WTC11 (cell line): ENCODE results near the gene CTNND2. TPM values are rescaled to one million over a fixed set of nuclear protein-coding genes. Genes with fewer than 3 reads are reported as not detected.

Source experiments
- ATAC-seq: fragments of 200-7000 bp; cut with Tn5 transposase; 2 replicates; pipeline ENCODE4 v1.10.0; 2021; ENCODE audit warnings: mild to moderate bottlenecking, moderate library complexity
- CTCF ChIA-PET: fragments of 300-600 bp; sonication (Branson Sonifier 250); formaldehyde crosslinking; loops from one replicate; lab custom pipeline; 2021; ENCODE audit warnings: antibody characterized with exemption; lab: Charles Lee
- POLR2A ChIA-PET: fragments of 350-600 bp; sonication (Branson Sonifier 250); formaldehyde crosslinking; loops from one replicate; lab custom pipeline; 2021; ENCODE audit warnings: antibody characterized with exemption; lab: Charles Lee
- DNase-seq: peaks from one replicate; pipeline ENCODE4 v3.0.0; 2021; ENCODE audit warnings: low spot score
- H3K27ac Mint-ChIP-seq: 2 replicates; pipeline ENCODE4 v1.8.0; 2021; ENCODE audit warnings: mixed read lengths
- H3K27me3 Mint-ChIP-seq: 2 replicates; pipeline ENCODE4 v1.8.0; 2021; ENCODE audit warnings: low read depth, mild to moderate bottlenecking, moderate library complexity, mixed read lengths
- H3K36me3 Mint-ChIP-seq: 2 replicates; pipeline ENCODE4 v1.8.0; 2021; ENCODE audit warnings: mixed read lengths
- H3K4me1 Mint-ChIP-seq: 2 replicates; pipeline ENCODE4 v1.8.0; 2022; ENCODE audit warnings: mixed read lengths
- H3K4me3 Mint-ChIP-seq: 2 replicates; pipeline ENCODE4 v1.8.0; 2021; ENCODE audit warnings: mild to moderate bottlenecking, moderate library complexity, mixed read lengths
- H3K9me3 Mint-ChIP-seq: 2 replicates; pipeline ENCODE4 v1.8.0; 2021; ENCODE audit warnings: mixed read lengths
- CDX4 ChIP-seq: fragments of 250-450 bp; sonication (Bioruptor Pico); IDR thresholded peaks from 2 replicates; pipeline ENCODE4 v1.9.0; 2021; ENCODE audit warnings: moderate library complexity, mild to moderate bottlenecking, inconsistent platforms, borderline replicate concordance
- FOXJ3 ChIP-seq: sonication (generic); formaldehyde crosslinking; IDR thresholded peaks from 2 replicates; pipeline ENCODE4 v1.9.0; 2021; ENCODE audit warnings: missing genetic modification reagents, mild to moderate bottlenecking, borderline replicate concordance
- FOXK1 ChIP-seq: sonication (generic); formaldehyde crosslinking; IDR thresholded peaks from 2 replicates; pipeline ENCODE4 v1.8.0; 2022; ENCODE audit warnings: mild to moderate bottlenecking, moderate library complexity, missing genetic modification reagents
- FOXP1 ChIP-seq: sonication (generic); formaldehyde crosslinking; IDR thresholded peaks from 2 replicates; pipeline ENCODE4 v1.8.0; 2022; ENCODE audit warnings: missing genetic modification reagents, mild to moderate bottlenecking, moderate library complexity, borderline replicate concordance
- JAZF1 ChIP-seq: fragments of 250-450 bp; sonication (Bioruptor Pico); IDR thresholded peaks from 2 replicates; pipeline ENCODE4 v1.9.0; 2021; ENCODE audit warnings: moderate library complexity, mild to moderate bottlenecking, inconsistent platforms
- MXD4 ChIP-seq: fragments of 250-450 bp; sonication (Bioruptor Pico); IDR thresholded peaks from 2 replicates; pipeline ENCODE4 v1.8.0; 2021; ENCODE audit warnings: mild to moderate bottlenecking, moderate library complexity, borderline replicate concordance
- NFATC4 ChIP-seq: fragments of 250-450 bp; sonication (Bioruptor Pico); IDR thresholded peaks from 2 replicates; pipeline ENCODE4 v1.9.0; 2021; ENCODE audit warnings: mild to moderate bottlenecking
- NFE2L1 ChIP-seq: sonication (generic); formaldehyde crosslinking; IDR thresholded peaks from 2 replicates; pipeline ENCODE4 v1.8.1; 2023; ENCODE audit warnings: missing genetic modification reagents
- NR2C2 ChIP-seq: sonication (generic); formaldehyde crosslinking; IDR thresholded peaks from 2 replicates; pipeline ENCODE4 v1.8.0; 2022; ENCODE audit warnings: mild to moderate bottlenecking, missing genetic modification reagents
- PREB ChIP-seq: sonication (generic); formaldehyde crosslinking; IDR thresholded peaks from 2 replicates; pipeline ENCODE4 v1.8.1; 2022; ENCODE audit warnings: mild to moderate bottlenecking, missing genetic modification reagents, moderate library complexity, borderline replicate concordance
- RORB ChIP-seq: fragments of 250-450 bp; sonication (Bioruptor Pico); IDR thresholded peaks from 2 replicates; pipeline ENCODE4 v1.9.0; 2021; ENCODE audit warnings: mild to moderate bottlenecking
- SMAD3 ChIP-seq: sonication (generic); formaldehyde crosslinking; IDR thresholded peaks from 2 replicates; pipeline ENCODE4 v1.8.0; 2022; ENCODE audit warnings: missing genetic modification reagents, mild to moderate bottlenecking, borderline replicate concordance
- ZBTB21 ChIP-seq: sonication (generic); formaldehyde crosslinking; IDR thresholded peaks from 2 replicates; pipeline ENCODE4 v1.8.1; 2023; ENCODE audit warnings: mild to moderate bottlenecking, missing genetic modification reagents, borderline replicate concordance
- ZNF138 ChIP-seq: sonication (generic); formaldehyde crosslinking; conservative IDR thresholded peaks from 2 replicates; pipeline ENCODE4 v1.8.1; 2022; ENCODE audit warnings: mild to moderate bottlenecking, moderate library complexity, missing genetic modification reagents
- ZNF532 ChIP-seq: fragments of 250-450 bp; sonication (Bioruptor Pico); IDR thresholded peaks from 2 replicates; pipeline ENCODE4 v1.9.0; 2021; ENCODE audit warnings: mild to moderate bottlenecking, borderline replicate concordance
- ZNF671 ChIP-seq: fragments of 250-450 bp; sonication (Bioruptor Pico); IDR thresholded peaks from 2 replicates; pipeline ENCODE4 v1.8.0; 2021; ENCODE audit warnings: mild to moderate bottlenecking
- ZSCAN18 ChIP-seq: fragments of 250-450 bp; sonication (Bioruptor Pico); IDR thresholded peaks from 2 replicates; pipeline ENCODE4 v2.1.2; 2022; ENCODE audit warnings: mild to moderate bottlenecking, moderate library complexity
- total RNA-seq: library from RNA; stranded (reverse); gene quantifications from 3 replicates; pipeline ENCODE4 v1.2.3, GENCODE V29; 2021
- TF ChIP-seq, protein P1 (sequence below): sonication (generic); formaldehyde crosslinking; IDR thresholded peaks from 2 replicates; pipeline ENCODE4 v1.8.0; 2023; ENCODE audit warnings: missing genetic modification reagents, mild to moderate bottlenecking, borderline replicate concordance

Gene CTNND2
- total RNA-seq, 1 experiment from 2014 or later, result 11.9 TPM

DNA sequence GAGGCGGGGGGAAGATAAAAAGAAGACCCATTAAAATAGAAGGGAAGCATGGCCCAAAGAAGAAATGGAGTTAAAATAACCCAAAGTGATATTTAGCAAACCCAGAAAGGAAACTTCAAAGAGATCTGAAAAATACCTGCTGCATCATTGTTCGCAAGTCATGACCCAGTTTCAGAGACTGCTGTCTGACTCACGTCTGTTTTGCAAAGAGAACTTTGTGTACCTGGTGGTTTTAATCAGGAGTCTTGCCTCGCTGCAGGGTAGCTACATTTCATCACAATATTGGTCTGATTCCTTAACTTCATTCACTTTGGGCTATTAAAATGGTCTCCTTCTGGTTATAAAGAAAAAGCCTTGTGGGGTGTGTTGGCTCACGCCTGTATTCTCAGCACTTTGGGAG lies 682.1 kb downstream of the CTNND2 start:
- ChIA-PET POLR2A (no interaction called here), CTCF (no interaction called here)
- H3K4me3 Mint-ChIP-seq, result no peak overlapping the region
- no peak for TF ChIP-seq NFE2L1 (CRISPR knock-in tag)
- TF ChIP-seq FOXJ3 (CRISPR knock-in tag), result no peak
- TF ChIP-seq NR2C2 (CRISPR knock-in tag), result no peak
- TF ChIP-seq JAZF1 (CRISPR knock-in tag), result no peak
- TF ChIP-seq PREB (CRISPR knock-in tag), result no peak
- no peak for TF ChIP-seq FOXK1
- no peaks in the 10 kb centered on the region for H3K27me3 Mint-ChIP-seq
- DNase-seq, result no peak
- no peak overlapping the region for H3K27ac Mint-ChIP-seq
- peaks cover 4% of the 10 kb centered on the region for H3K4me1 Mint-ChIP-seq
- peaks cover 27% of the 10 kb centered on the region for H3K9me3 Mint-ChIP-seq
- no peak for ATAC-seq
- H3K36me3 Mint-ChIP-seq, result 0 out of 2 replicates have a peak, but pooled peaks cover 3% of the 10 kb centered on the region

DNA sequence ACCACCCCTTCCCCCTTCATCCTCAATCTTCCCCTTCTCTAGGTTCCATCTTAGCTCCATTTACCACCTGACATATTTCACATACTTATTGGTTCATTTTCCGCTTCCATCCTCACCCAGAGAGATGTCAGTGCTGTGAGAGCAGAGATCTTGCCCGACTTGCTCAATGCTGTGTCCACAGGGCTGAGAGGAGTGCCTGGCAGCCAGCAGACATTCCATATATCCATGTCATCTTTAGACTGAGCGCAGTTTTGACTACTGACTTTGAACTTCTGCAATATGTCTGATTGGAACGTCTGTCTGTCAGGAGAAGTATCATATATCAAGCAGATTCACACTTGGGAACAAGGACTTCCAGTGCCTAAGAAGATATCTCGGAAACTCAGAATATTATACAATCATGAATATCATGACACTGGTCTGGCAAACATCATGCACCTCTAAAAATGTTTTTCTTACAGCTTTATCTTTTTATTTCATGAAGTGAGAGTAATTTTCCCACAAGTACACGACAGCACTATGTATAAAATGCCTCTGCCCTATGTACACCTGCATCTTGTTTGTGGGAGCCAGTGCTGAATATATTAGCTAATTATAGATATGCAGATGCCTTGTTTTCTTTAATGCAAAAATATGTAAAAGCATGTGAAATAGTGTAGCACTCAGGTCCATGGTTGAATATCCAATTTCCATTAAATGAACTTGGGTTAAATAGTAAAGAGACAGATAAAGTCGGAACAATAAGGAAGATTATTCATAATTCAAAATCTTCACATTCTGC lies 689.2 kb downstream of the CTNND2 start:
- H3K27me3 Mint-ChIP-seq, result no peaks in the 10 kb centered on the region; the same call in 1 of the 2 replicates
- no peak for TF ChIP-seq SMAD3
- no peak for TF ChIP-seq FOXP1
- TF ChIP-seq ZNF671 (CRISPR knock-in tag), result no peak
- no peak for TF ChIP-seq ZBTB21 (CRISPR knock-in tag)
- TF ChIP-seq NFATC4 (CRISPR knock-in tag), result no peak
- no peak for TF ChIP-seq ZSCAN18 (CRISPR knock-in tag)
- TF ChIP-seq CDX4 (CRISPR knock-in tag), result no peak
- TF ChIP-seq RORB, result no peak
- no peak for TF ChIP-seq ZNF532
- TF ChIP-seq, protein P1, sequence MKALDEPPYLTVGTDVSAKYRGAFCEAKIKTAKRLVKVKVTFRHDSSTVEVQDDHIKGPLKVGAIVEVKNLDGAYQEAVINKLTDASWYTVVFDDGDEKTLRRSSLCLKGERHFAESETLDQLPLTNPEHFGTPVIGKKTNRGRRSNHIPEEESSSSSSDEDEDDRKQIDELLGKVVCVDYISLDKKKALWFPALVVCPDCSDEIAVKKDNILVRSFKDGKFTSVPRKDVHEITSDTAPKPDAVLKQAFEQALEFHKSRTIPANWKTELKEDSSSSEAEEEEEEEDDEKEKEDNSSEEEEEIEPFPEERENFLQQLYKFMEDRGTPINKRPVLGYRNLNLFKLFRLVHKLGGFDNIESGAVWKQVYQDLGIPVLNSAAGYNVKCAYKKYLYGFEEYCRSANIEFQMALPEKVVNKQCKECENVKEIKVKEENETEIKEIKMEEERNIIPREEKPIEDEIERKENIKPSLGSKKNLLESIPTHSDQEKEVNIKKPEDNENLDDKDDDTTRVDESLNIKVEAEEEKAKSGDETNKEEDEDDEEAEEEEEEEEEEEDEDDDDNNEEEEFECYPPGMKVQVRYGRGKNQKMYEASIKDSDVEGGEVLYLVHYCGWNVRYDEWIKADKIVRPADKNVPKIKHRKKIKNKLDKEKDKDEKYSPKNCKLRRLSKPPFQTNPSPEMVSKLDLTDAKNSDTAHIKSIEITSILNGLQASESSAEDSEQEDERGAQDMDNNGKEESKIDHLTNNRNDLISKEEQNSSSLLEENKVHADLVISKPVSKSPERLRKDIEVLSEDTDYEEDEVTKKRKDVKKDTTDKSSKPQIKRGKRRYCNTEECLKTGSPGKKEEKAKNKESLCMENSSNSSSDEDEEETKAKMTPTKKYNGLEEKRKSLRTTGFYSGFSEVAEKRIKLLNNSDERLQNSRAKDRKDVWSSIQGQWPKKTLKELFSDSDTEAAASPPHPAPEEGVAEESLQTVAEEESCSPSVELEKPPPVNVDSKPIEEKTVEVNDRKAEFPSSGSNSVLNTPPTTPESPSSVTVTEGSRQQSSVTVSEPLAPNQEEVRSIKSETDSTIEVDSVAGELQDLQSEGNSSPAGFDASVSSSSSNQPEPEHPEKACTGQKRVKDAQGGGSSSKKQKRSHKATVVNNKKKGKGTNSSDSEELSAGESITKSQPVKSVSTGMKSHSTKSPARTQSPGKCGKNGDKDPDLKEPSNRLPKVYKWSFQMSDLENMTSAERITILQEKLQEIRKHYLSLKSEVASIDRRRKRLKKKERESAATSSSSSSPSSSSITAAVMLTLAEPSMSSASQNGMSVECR (CRISPR knock-in tag), result no peak
- no peak for TF ChIP-seq MXD4
- no peak for TF ChIP-seq ZNF138 (CRISPR knock-in tag)
- ChIA-PET CTCF (interaction anchor here (0.5 kb wide), 1 partner anchor 747 kb away, joined by 3 read pairs; no protein-coding TSS in a partner anchor), POLR2A (no interaction called here)
- DNase-seq (no peak), ATAC-seq (no peak)
- peaks cover 9% of the 10 kb centered on the region; the same call in 1 of the 2 replicates for H3K36me3 Mint-ChIP-seq
- 0 out of 2 replicates have a peak, but pooled peaks cover 3% of the 10 kb centered on the region for H3K4me1 Mint-ChIP-seq
- H3K4me3 Mint-ChIP-seq, result no peak overlapping the region
- no peak overlapping the region for H3K27ac Mint-ChIP-seq
- H3K9me3 Mint-ChIP-seq, result peaks cover 32% of the 10 kb centered on the region
